Measurements from ENCODE around the gene PARD3. TPM values are rescaled to one million over a fixed set of nuclear protein-coding genes. Genes with fewer than 3 reads are reported as not detected.

PARD3 gene
- total RNA-seq, 1 experiment from 2014 or later = 54.0 TPM

DNA sequence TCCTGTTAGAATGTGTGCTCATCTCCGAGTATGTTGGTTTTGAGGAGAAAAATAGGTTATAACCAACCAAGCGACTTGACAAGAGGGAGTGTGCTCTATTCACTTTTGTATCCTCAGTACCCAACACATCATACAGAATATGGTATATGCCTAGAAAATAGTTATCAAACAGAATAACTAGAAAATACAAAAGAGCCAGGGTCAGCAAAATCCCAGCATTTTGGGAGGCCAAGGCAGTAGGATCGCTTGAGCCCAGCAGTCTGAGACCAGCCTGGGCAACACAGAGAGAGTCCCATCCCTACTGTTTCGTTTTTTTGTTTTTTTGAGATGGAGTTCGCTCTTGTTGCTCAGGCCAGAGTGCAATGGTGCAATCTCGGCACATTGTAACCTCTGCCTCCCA, 257.9 kb downstream of the PARD3 start:
- DNase-seq (ENCODE audit: low read depth in 1 of 2, low spot score in 2 of 2) = peak in 1 of 2 experiments; percentile 7
- Histone ChIP-seq H3K27me3 (replicated peaks) (no peaks in the 10 kb centered on the region), H3K27ac (peak overlapping the region; percentile 56), H3K36me3 (no peaks in the 10 kb centered on the region; the same call in 1 of the 2 replicates), H3K4me3 (no peak overlapping the region), H3K4me1 (replicated peaks) (peaks cover 31% of the 10 kb centered on the region), H3K9me3 (replicated peaks) (no peaks in the 10 kb centered on the region)

DNA sequence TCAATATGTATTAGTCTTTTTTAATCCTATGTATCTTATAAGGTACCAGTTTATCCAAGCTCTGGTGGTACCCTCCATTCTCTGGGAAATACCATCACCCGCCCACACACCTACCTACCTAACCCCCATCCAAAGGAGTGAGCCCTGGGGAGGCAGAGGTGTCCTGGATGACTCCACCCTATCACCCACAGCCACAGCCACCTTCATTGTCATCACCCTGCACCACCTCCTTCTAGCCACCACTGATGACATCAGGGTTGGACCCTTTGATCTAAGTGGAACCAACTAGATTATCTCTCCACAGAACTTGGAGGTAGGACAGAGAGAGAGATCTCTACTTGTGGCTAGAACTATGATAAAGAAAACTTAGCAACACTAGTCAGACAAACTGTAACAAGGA, 259.4 kb downstream of the PARD3 start:
- Histone ChIP-seq H3K4me1 (replicated peaks) (peaks cover 31% of the 10 kb centered on the region), H3K9me3 (replicated peaks) (no peaks in the 10 kb centered on the region), H3K27ac (peak overlapping the region; percentile 56), H3K4me3 (no peak overlapping the region), H3K36me3 (no peaks in the 10 kb centered on the region; the same call in 1 of the 2 replicates), H3K27me3 (replicated peaks) (no peaks in the 10 kb centered on the region)
- no peak for DNase-seq (ENCODE audit: low read depth in 1 of 2, low spot score in 2 of 2)

DNA sequence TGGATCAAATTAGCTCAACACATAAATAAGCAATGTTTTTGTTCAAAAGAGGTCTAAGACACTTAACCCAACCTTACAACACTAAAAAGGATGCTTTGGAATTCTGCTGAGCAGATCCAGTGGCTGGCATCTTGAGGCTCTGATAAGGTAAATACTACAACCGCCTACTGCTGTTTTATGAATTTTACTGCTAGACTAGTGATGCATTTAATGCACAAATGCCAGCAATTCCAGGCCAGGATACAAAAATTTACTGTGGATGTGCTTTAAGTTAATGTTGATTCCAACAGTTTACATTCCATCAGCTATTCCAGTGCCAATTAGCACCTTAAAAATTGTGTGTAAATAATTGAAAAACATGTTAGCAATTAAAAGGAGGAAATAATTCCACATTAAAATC, 261.3 kb downstream of the PARD3 start:
- Histone ChIP-seq H3K36me3 (no peaks in the 10 kb centered on the region; the same call in 1 of the 2 replicates), H3K9me3 (replicated peaks) (no peaks in the 10 kb centered on the region), H3K27me3 (replicated peaks) (no peaks in the 10 kb centered on the region), H3K4me1 (replicated peaks) (peaks cover 40% of the 10 kb centered on the region), H3K4me3 (no peak overlapping the region), H3K27ac (no peak overlapping the region)
- DNase-seq (ENCODE audit: low read depth in 1 of 2, low spot score in 2 of 2) = no peak

DNA sequence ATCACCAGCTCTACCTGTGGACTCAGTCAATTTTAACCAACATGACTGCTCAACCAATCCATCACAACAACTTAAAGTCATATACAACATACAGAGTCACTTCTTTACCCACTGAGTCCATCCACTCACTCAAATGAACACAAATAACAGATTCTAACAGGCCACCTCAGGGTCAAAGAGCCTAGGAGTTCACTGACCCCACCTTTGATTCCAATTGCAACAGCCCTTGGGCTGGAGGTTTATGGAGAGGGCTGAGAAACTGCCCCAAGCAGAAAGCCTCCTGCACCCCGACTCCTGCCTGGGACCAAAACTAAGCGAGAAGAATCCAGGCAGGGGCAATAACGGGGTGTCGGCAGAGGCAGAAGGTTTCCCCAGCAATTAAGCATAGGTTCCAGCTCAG, 263.8 kb downstream of the PARD3 start:
- Histone ChIP-seq H3K36me3 (no peaks in the 10 kb centered on the region; the same call in 1 of the 2 replicates), H3K9me3 (replicated peaks) (no peaks in the 10 kb centered on the region), H3K4me3 (no peak overlapping the region), H3K4me1 (replicated peaks) (peaks cover 39% of the 10 kb centered on the region), H3K27ac (no peak overlapping the region), H3K27me3 (replicated peaks) (no peaks in the 10 kb centered on the region)
- DNase-seq (ENCODE audit: low read depth in 1 of 2, low spot score in 2 of 2) = no peak

DNA sequence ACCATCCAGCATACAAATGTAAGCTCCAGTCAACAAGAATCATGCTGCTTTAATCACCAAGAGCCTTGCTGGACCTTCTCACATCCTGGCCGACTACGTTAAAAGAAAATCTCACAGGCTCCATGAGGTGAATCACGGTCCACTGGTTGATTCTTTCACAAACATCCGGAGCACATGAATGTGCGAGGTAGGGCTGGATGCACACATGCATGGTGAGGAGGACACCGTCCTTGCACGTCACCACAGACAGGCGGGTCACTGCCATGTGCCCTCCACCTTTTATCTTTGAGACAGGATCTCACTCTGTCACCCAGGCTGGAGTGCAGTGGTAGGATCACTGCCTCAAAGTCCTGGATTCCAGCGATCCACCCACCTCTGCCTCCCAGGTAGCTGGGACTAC, 265.1 kb downstream of the PARD3 start:
- H3K4me1 ChIP-seq (replicated peaks) = peaks cover 31% of the 10 kb centered on the region
- DNase-seq (ENCODE audit: low read depth in 1 of 2, low spot score in 2 of 2) = no peak

DNA sequence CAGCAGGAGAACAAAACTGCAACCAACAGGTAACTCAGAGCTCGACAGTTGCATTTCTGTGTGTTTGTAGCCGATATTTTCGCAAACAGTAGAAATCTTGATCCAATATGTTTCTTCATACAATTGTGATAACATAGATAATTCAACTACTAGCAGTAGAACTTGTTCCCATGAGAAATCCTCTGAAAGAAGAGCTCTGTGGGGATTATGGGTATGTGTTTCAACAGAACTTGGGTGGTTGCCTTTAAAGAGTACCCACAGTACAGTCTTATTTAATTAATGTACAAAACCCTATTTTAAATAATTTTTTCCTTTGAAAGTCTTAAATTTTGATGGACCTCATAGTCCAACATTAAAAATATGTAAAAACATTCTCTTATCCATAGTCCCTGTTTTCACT, 266.1 kb downstream of the PARD3 start:
- DNase-seq (ENCODE audit: low read depth in 1 of 2, low spot score in 2 of 2) = no peak
- H3K27ac ChIP-seq = peak overlapping the region; percentile 9
- H3K36me3 ChIP-seq = no peaks in the 10 kb centered on the region
- no peak overlapping the region for H3K4me3 ChIP-seq
- H3K9me3 ChIP-seq (replicated peaks) = no peaks in the 10 kb centered on the region
- peaks cover 31% of the 10 kb centered on the region for H3K4me1 ChIP-seq (replicated peaks)
- H3K27me3 ChIP-seq (replicated peaks) = no peaks in the 10 kb centered on the region

More for the DNA sequence above, 265.1 kb downstream of the PARD3 start:
- Histone ChIP-seq H3K27me3 (replicated peaks) (no peaks in the 10 kb centered on the region), H3K9me3 (replicated peaks) (no peaks in the 10 kb centered on the region), H3K36me3 (no peaks in the 10 kb centered on the region), H3K27ac (no peak overlapping the region), H3K4me3 (no peak overlapping the region)

DNA sequence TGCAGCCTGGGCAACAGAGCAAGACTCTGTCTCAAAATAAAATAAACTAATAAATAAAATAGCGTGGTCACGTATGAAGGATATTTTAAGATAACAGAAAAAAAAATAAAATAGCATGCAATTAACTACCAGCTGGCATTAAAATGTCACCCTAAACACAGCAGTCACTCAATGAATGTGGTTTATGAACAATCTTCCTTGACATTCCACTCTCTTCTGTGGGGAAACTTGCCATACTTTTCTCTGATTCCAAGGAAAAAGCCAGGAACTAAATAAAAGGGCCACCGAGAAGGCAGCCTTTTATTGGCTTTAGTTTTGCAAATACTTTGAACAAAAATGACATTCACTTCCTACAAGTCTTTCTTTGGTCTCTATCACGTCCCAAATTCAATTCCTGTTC, 266.6 kb downstream of the PARD3 start:
- no peak overlapping the region for H3K4me3 ChIP-seq
- H3K27me3 ChIP-seq (replicated peaks) = no peaks in the 10 kb centered on the region
- H3K36me3 ChIP-seq = no peaks in the 10 kb centered on the region
- peaks cover 26% of the 10 kb centered on the region for H3K4me1 ChIP-seq (replicated peaks)
- H3K9me3 ChIP-seq (replicated peaks) = no peaks in the 10 kb centered on the region
- peak in 1 of 2 experiments; percentile 42 for DNase-seq (ENCODE audit: low read depth in 1 of 2, low spot score in 2 of 2)
- H3K27ac ChIP-seq = peak overlapping the region; percentile 9

DNA sequence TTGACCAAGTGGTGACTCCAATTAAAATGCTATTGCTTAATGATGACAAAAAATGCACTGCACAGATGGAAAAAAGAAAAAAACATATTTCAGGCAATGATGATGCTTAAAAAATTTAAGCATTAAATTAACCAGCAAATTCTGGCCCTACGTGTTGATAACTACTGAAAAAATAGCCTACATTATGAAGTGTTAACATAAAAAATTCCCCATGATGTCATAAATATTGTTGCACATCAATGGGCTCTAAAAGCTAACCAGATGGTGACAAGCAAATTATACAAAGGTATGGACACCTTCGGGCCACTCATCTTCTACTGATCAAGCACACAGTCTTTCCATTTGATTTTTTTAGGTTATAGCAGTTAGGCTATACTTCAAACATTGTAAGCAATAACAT, 267.4 kb downstream of the PARD3 start:
- DNase-seq (ENCODE audit: low read depth in 1 of 2, low spot score in 2 of 2) = no peak
- Histone ChIP-seq H3K27ac (no peak overlapping the region), H3K4me3 (no peak overlapping the region), H3K9me3 (replicated peaks) (no peaks in the 10 kb centered on the region), H3K4me1 (replicated peaks) (peaks cover 20% of the 10 kb centered on the region), H3K27me3 (replicated peaks) (no peaks in the 10 kb centered on the region), H3K36me3 (no peaks in the 10 kb centered on the region)

DNA sequence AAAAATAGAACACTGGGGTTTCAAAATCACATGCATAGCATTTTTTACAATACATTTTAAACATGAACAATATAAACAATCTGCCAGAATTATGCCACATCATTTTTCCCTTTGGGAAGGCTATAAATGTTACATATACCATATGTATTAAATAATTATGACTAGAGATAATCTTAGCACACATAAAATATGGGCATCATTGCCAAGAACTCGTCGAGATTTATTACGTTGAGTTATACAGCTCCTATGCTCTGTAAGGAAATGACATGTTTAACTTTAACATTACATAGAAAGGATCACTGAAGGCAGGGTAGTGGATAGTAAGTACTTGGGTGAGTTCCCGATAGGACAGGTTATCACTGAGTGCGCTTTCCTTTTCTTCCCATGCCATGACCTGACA, 267.8 kb downstream of the PARD3 start:
- Histone ChIP-seq H3K4me1 (replicated peaks) (peaks cover 20% of the 10 kb centered on the region), H3K9me3 (replicated peaks) (no peaks in the 10 kb centered on the region), H3K4me3 (no peak overlapping the region), H3K27me3 (replicated peaks) (no peaks in the 10 kb centered on the region), H3K27ac (no peak overlapping the region), H3K36me3 (no peaks in the 10 kb centered on the region)
- DNase-seq (ENCODE audit: low read depth in 1 of 2, low spot score in 2 of 2) = no peak

DNA sequence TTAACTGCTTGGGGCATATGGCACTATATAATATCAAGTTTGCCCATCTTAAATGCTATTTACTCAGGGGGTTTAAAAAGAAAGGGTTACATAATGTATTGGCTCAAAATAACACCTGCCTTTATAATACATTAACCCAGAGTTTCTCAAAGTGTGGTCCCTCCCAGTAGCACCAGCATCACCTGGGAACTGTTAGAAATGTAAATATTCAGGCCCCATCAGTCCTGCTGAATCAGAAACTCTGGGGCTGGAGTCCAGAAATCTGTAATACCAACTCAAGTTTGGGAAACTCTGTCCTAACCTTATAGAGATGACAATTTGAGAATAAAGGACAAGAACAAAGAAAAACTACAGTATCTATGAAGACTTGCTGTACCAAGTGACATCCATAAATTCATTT, 270.7 kb downstream of the PARD3 start:
- H3K27ac ChIP-seq = no peak overlapping the region
- no peak for DNase-seq (ENCODE audit: low read depth in 1 of 2, low spot score in 2 of 2)
- H3K4me1 ChIP-seq (replicated peaks) = peaks cover 21% of the 10 kb centered on the region
- H3K27me3 ChIP-seq (replicated peaks) = no peaks in the 10 kb centered on the region
- no peaks in the 10 kb centered on the region for H3K36me3 ChIP-seq
- no peaks in the 10 kb centered on the region for H3K9me3 ChIP-seq (replicated peaks)
- H3K4me3 ChIP-seq = no peak overlapping the region

DNA sequence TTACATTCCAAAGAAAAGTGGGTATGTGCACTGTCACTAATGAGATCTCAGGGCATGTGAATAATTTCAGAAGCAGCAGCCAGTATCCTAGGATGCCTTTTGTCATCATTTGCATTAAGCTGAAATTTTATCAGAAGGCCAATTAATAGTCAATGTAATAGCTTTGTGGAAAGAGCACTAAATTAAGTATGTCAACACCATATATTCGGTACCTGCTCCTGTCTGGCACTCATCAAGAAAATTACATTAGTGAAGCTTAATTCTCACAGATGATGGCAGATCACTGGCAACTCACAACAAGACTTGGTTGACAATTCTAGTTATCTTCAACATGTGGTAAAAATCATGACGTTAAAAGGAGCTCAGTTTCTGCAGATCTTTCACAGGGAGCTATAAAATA, 271.4 kb downstream of the PARD3 start:
- H3K36me3 ChIP-seq = no peaks in the 10 kb centered on the region
- DNase-seq (ENCODE audit: low read depth in 1 of 2, low spot score in 2 of 2) = no peak
- H3K27me3 ChIP-seq (replicated peaks) = no peaks in the 10 kb centered on the region
- no peak overlapping the region for H3K4me3 ChIP-seq
- H3K9me3 ChIP-seq (replicated peaks) = no peaks in the 10 kb centered on the region
- peaks cover 18% of the 10 kb centered on the region for H3K4me1 ChIP-seq (replicated peaks)
- no peak overlapping the region for H3K27ac ChIP-seq

DNA sequence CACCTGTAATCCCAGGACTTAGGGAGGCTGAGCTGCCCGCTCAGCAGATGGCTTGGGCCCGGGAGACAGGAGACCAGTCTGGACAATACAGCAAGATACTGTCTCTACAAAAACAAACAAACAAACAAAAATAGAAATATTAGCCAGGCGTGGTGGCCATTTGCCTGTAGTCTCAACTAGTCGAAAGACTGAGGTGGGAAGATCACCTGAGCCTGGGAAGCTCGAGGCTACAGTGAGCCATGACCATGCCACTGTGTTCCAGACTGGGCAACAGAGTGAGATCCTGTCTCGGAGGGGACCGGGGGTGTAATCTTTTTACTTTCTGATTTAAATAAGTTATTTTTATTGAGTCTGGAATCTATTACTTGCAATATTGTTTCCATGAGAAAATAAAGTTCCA, 274.6 kb downstream of the PARD3 start:
- no peak overlapping the region for H3K27ac ChIP-seq

DNA sequence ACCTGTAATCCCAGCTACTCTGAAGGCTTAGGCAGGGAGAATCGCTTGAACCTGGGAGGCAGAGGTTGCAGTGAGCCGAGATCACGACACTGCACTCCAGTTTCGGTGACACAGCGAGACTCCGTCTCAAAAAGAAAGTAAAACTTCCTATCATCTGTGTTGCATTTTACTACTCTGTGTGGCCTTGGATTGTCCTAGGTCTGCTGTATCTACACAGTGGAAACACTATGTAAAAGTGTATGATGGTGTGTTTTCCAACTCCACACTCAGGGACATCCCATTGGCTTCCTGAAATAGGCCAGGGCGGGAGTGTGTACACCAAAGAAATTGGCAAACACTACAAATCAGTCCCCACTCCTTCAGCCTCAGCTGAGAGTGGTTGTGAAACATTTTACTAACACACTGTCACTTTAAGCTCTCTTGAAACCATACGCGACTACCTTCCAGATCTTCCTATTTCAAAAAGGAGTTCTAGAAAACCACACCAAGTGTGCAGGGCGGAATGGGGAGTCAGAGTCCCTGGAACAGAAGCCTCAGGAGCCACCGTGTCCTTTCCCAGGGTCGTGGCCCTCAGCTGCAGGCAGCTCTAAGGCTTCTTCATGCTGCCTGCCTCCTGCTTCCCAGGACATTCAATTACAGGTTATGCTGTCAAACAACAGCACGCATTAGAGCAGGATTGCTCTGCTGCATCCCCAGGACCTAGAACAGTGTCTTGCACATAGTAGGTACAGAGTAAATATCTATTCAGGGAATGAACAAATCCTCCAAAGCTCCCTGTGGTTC, 275.4 kb downstream of the PARD3 start:
- peak in 1 of 2 experiments; percentile 68 for DNase-seq (ENCODE audit: low read depth in 1 of 2, low spot score in 2 of 2)

More for the DNA sequence above, 274.6 kb downstream of the PARD3 start:
- Histone ChIP-seq H3K27me3 (replicated peaks) (no peaks in the 10 kb centered on the region), H3K36me3 (no peaks in the 10 kb centered on the region), H3K4me3 (no peak overlapping the region), H3K4me1 (replicated peaks) (peaks cover 19% of the 10 kb centered on the region), H3K9me3 (replicated peaks) (no peaks in the 10 kb centered on the region)
- no peak for DNase-seq (ENCODE audit: low read depth in 1 of 2, low spot score in 2 of 2)

DNA sequence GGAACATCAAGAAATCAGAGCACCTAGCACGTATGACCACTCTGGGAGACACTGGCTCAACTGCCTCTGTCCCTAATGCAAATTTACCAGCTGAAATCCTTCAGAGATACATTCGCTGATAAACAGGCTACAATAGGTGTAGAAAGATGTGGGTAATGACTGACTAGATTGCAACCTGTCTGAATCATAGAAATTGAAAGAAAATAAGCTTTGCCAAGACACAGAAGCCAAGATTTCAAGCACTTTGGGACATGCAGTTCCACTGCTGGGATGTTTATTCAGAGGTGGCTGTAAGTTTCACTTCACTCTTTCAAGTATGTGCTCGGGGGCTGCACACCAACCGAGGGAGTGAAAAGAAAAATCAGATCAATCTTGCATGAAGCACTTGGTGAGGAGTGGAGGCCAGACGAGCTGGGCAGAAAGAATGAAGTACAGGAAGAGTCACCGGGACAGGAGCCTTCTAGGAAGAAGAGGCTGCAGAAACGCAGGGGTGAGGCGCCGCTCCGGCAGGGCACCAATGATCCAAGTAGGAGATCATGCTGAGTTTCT, 276.7 kb downstream of the PARD3 start:
- Histone ChIP-seq H3K36me3 (no peaks in the 10 kb centered on the region), H3K27ac (peak overlapping the region; percentile 3), H3K4me3 (peak overlapping the region; percentile 36), H3K9me3 (replicated peaks) (no peaks in the 10 kb centered on the region), H3K27me3 (replicated peaks) (no peaks in the 10 kb centered on the region), H3K4me1 (replicated peaks) (peaks cover 19% of the 10 kb centered on the region)
- DNase-seq (ENCODE audit: low read depth in 1 of 2, low spot score in 2 of 2) = peak in 1 of 2 experiments; percentile 67

More for the DNA sequence above, 275.4 kb downstream of the PARD3 start:
- peaks cover 19% of the 10 kb centered on the region for H3K4me1 ChIP-seq (replicated peaks)
- H3K36me3 ChIP-seq = no peaks in the 10 kb centered on the region
- H3K27ac ChIP-seq = peak overlapping the region; percentile 61
- H3K4me3 ChIP-seq = peak overlapping the region; percentile 36
- no peaks in the 10 kb centered on the region for H3K27me3 ChIP-seq (replicated peaks)
- no peaks in the 10 kb centered on the region for H3K9me3 ChIP-seq (replicated peaks)
